ENCODE measurements around the gene PPP2CA. TPM values are rescaled to one million over a fixed set of nuclear protein-coding genes. Genes with fewer than 3 reads are reported as not detected.

PPP2CA gene
- total and polyA plus RNA-seq, 10 donors: 23.5 to 175 (median 105) TPM

DNA sequence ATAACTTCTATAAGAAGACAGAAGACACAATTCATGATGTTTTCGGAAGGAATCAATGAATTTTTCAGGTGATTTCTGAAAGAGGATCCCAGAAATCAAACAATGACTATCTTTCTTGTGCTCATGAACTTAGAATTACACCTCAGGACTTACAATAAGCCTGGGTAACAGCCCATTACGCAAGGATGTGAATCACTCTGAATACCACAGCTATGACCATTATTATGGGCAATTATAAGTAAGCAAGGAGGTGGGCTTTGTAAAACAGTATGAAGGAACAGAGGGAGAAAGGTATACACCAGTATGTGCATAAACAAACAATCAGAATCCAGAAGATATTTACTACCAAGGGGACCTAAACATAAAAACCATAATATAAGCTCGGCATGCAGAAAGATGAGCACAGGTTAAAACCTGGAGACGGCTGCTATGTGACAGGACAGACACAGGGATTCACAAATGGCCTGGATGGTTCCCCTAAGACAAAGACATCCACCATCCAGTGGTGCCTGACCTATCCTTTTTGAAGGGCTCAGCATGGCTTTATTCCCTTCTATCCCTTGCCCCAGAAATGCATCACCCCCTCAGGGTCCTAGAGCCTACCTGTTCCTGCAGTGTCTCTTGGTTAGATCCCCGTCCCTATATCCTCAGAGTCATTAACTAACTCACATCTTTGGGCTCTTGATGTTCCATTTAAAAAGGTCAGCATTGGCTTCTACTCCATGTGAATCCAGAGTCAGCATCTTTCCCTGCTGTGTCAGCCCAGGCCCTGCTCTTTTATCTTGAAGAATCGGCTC is 21.8 kb upstream of the PPP2CA start:
- Histone ChIP-seq H3K27me3 (replicated peaks in 1 of 7) (no peaks in the 10 kb centered on the region), H3K27ac (no peak overlapping the region), H3K36me3 (no peaks in the 10 kb centered on the region), H3K4me3 (no peak overlapping the region), H3K9me3 (no peaks in the 10 kb centered on the region), H3K4me1 (peaks cover 0 to 11% (median 0%) of the 10 kb centered on the region in 6 donors)
- DNase-seq: no peak
- TF ChIP-seq POLR2AphosphoS5 (IDR thresholded peaks at IDR 0.05): no peak
- no peak for TF ChIP-seq POLR2A (IDR thresholded peaks at IDR 0.05)
- TF ChIP-seq CTCF (IDR thresholded peaks at IDR 0.05 in 8 of 11, conservative IDR thresholded peaks at IDR 0.05 in 3 of 11): no peak
- WGBS, 5 donors: 73 to 88% (median 86%) methylated on average over 6 of the region's 6 CpGs
- intact Hi-C loops (cut with DNase I; ENCODE audit: low total_unique reads): no loop called here

DNA sequence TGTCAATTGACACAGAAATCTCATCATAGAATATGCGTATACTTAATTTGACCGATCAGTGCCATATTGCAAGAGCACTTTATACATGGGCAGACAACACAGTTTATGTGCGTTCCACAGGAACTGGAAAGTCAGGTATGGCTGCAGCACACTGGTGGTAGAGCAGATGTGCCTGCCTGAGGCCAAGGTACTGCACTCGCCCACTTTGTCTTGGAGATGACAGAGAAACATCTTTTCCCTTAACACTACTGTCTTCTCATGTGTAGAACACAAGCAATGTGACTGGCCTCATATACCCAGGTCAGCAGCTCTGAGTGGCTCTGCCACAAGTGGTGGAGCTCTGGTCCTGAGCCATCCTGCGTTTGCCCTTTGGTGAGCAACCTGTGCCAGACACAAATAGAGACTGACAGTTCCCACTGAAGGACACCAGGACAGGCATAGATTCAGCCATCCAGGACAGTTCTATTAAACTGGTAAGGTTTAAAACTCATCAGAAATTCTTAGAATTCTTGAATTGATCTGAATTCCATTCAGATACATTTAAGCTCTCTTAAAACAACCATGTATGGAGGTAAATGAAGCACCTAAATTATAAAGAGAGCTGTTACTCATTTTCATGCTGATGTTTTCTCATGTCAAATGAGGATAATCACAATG is 21.0 kb upstream of the PPP2CA start:
- Histone ChIP-seq H3K4me1 (peaks cover 0 to 11% (median 0%) of the 10 kb centered on the region in 6 donors), H3K36me3 (no peaks in the 10 kb centered on the region), H3K27ac (no peak overlapping the region), H3K4me3 (no peak overlapping the region), H3K9me3 (no peaks in the 10 kb centered on the region), H3K27me3 (replicated peaks in 1 of 7) (no peaks in the 10 kb centered on the region)
- intact Hi-C loops (cut with DNase I; ENCODE audit: low total_unique reads): no loop called here
- no peak for TF ChIP-seq POLR2AphosphoS5 (IDR thresholded peaks at IDR 0.05)
- no peak for TF ChIP-seq POLR2A (IDR thresholded peaks at IDR 0.05)
- TF ChIP-seq CTCF (IDR thresholded peaks at IDR 0.05 in 8 of 11, conservative IDR thresholded peaks at IDR 0.05 in 3 of 11): no peak
- WGBS, 5 donors: 81 to 96% (median 92%) methylated on average over 5 of the region's 5 CpGs
- DNase-seq: no peak

DNA sequence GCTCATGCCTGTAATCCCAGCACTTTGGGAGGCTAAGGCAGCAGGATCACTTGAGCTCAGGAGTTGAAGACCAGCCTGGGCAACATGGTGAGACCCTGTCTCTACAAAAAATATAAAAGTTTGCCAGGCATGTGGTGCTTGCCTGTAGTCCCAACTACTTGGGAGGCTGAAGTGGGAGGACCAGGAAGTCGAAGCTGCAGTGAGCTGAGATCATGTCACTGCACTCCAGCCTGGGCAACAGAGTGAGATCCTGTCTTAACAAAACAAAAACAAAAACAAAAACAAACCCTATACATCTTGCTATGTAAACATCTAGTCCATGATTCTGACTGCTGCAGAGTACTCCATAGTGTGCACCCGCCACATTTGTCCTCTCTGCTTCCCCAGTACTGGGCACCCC is 19.8 kb upstream of the PPP2CA start:
- WGBS, 5 donors: 80 to 93% (median 83%) methylated on average over 2 of the region's 2 CpGs
- DNase-seq: no peak
- no peak overlapping the region for H3K4me3 ChIP-seq
- H3K27me3 ChIP-seq (replicated peaks in 1 of 7): no peaks in the 10 kb centered on the region
- no peaks in the 10 kb centered on the region for H3K36me3 ChIP-seq
- peaks cover 0 to 15% (median 0%) of the 10 kb centered on the region in 6 donors for H3K4me1 ChIP-seq
- intact Hi-C loops (cut with DNase I; ENCODE audit: low total_unique reads): no loop called here
- no peaks in the 10 kb centered on the region for H3K9me3 ChIP-seq
- H3K27ac ChIP-seq: no peak overlapping the region
- TF ChIP-seq POLR2A (IDR thresholded peaks at IDR 0.05) (no peak), POLR2AphosphoS5 (IDR thresholded peaks at IDR 0.05) (no peak), CTCF (IDR thresholded peaks at IDR 0.05 in 8 of 11, conservative IDR thresholded peaks at IDR 0.05 in 3 of 11) (no peak)

DNA sequence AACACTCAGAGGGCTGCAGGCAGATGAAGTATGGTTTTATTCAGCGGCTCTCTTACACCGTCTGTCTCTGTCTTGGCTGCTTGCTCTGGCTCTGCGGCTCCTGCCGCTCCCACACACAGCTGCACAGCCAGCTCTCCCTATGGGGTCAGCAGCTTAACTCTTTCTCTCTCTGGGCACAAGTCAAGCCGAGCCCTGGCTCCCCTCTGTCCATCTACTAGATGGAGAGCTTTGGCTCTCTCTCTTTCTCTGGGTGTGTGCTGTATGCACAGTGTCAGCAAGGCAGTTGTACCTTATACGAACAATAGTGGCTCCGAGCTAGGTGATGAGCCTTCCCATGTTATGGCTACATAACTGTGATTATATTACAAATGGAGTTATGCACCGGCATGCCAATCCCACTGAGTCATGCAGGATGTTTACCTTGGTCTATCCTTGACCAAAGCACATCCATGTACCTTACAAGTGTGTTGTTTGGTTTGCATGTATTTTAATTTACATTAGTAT is 19.3 kb upstream of the PPP2CA start:
- no peaks in the 10 kb centered on the region for H3K9me3 ChIP-seq
- 67 to 80% (median 76%) methylated on average over 7 to 8 of the region's 8 CpGs for WGBS, 5 donors
- TF ChIP-seq POLR2AphosphoS5 (IDR thresholded peaks at IDR 0.05) (no peak), CTCF (IDR thresholded peaks at IDR 0.05 in 8 of 11, conservative IDR thresholded peaks at IDR 0.05 in 3 of 11) (no peak), POLR2A (IDR thresholded peaks at IDR 0.05) (no peak)
- no peaks in the 10 kb centered on the region for H3K36me3 ChIP-seq
- DNase-seq: no peak
- no peak overlapping the region for H3K27ac ChIP-seq
- intact Hi-C loops (cut with DNase I; ENCODE audit: low total_unique reads): no loop called here
- H3K4me3 ChIP-seq: no peak overlapping the region
- no peaks in the 10 kb centered on the region for H3K27me3 ChIP-seq (replicated peaks in 1 of 7)
- H3K4me1 ChIP-seq: peaks cover 0 to 17% (median 0%) of the 10 kb centered on the region in 6 donors

Data from spleen (tissue), 11 donors.